MG63 (cell line): ENCODE data around the gene IFIT1B. TPM values are rescaled to one million over a fixed set of nuclear protein-coding genes. Genes with fewer than 3 reads are reported as not detected.
A peak's percentile ranks its signal among the peaks of the same experiment; 100 is the strongest.
"Not testable (repeated sequence)": the region's sequence is repeated elsewhere in the genome, so short reads cannot be mapped to it uniquely, and the experiment has no call there.

Experiments used
- DNase-seq: peaks from one replicate; pipeline ENCODE4 v3.0.0-alpha.2; 2020
- H3K27me3 ChIP-seq: fragments of 250-450 bp; sonication (Bioruptor Pico); 2 replicates; pipeline ENCODE4 v1.5.1; 2020; ENCODE audit warnings: mild to moderate bottlenecking, moderate library complexity
- H3K36me3 ChIP-seq: fragments of 250-450 bp; sonication (Bioruptor Pico); 2 replicates; pipeline ENCODE4 v1.5.1; 2020; ENCODE audit warnings: mild to moderate bottlenecking, moderate library complexity
- H3K4me3 ChIP-seq: fragments of 250-450 bp; sonication (Bioruptor Pico); 2 replicates; pipeline ENCODE4 v1.5.1; 2020; ENCODE audit warnings: mild to moderate bottlenecking, moderate library complexity
- H3K9me3 ChIP-seq: fragments of 250-450 bp; sonication (Bioruptor Pico); 2 replicates; pipeline ENCODE4 v1.5.1; 2020; ENCODE audit warnings: mild to moderate bottlenecking, moderate library complexity
- total RNA-seq: library from RNA; depleted of rRNA; stranded (reverse); fragments of >200 nt; shearing (Covaris generic); gene quantifications from 2 replicates; pipeline ENCODE4 v1.2.3, GENCODE V29; 2014; ENCODE audit warnings: low replicate concordance

IFIT1B gene
- total RNA-seq, 1 experiment from 2014 or later, result not detected

DNA sequence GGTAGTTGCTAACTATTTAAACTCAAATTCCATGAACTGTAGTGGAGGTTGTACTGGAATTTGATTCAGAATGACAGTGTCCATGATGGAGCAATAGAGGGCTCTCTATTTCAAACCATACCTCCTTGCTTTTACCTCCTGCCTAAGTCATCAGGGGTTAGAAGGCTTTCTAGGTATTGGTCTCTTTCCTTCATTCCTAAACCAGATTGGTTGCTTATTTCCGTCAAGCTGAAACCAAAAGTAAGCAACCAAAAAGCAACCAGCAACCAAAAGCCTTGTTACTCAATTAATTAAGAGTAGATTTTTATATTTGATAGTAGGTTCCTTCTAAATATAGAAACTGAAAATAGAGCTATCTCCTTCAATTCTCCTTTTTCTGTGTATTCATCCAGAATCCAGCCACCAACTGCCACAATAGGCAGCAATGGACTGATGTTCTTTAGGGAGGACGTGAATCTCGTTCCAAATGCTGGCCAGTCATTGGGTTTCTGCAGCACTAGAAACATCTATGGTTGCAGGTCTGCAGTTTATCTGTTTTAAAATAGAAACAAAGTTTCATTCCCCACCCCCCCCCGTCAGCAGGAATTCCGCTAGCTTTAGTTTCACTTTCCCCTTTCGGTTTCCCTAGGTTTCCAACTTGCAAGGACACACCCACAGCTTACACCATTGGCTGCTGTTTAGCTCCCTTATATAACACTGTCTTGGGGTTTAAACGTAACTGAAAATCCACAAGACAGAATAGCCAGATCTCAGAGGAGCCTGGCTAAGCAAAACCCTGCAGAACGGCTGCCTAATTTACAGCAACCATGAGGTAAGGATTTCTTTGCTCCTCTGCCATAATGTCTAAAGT, 14.3 kb downstream of the IFIT1B start, which contains the start of gene IFIT1:
Gene IFIT1 (plus strand): TSS at position 717 of the 850 bp plus-strand sequence. CDS start 90 bp downstream, at position 807.
- Histone ChIP-seq H3K9me3 (no peaks in the 10 kb centered on the region), H3K4me3 (peak within 1 kb of the TSS; percentile 65), H3K27me3 (no peaks in the 10 kb centered on the region), H3K36me3 (0 out of 2 replicates have a peak, but pooled peaks cover 3% of the 10 kb centered on the region)
- DNase-seq, result peak; percentile 62

DNA sequence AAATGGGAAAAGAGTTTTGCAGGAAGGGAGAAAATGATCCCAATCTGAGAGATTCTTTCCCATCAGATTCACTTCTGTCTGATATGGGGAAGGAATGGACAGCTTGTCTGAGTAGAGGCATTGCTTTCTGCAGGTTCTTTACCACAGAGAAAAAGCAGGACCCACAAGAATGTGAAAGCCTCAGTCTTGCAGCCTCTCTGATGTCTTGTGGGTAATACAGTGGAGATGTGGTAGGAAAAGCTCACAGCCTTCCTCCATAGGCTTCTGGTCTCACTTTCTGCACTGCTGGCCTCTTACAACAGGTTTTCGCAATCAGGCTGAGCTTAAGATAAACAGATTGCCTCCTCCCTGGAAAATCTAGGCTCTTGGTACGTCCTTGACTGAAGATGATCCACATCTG, 15.1 kb downstream of the IFIT1B start:
- peak; percentile 7 for DNase-seq
- Histone ChIP-seq H3K36me3 (0 out of 2 replicates have a peak, but pooled peaks cover 3% of the 10 kb centered on the region), H3K27me3 (no peaks in the 10 kb centered on the region), H3K9me3 (no peaks in the 10 kb centered on the region), H3K4me3 (peak overlapping the region; percentile 65)

DNA sequence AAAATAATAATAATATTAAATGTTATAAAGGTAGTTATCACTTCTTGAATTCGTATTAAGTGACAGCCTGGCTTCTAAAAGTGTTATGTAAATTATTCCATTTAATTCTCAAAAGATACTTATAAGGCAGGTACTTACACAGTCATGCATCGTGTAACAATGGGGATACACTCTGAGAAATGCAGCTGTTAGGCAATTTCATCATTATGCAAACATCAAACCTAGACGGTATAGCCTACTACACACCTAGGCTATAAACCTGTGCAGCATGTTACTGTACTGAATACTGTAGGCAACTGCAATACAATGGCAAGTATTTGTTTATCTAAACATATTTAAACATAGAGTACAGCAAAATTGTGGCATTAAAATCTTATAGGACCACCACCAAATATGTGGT, 16.0 kb downstream of the IFIT1B start:
- H3K36me3 ChIP-seq, result 0 out of 2 replicates have a peak, but pooled peaks cover 3% of the 10 kb centered on the region
- H3K27me3 ChIP-seq, result no peaks in the 10 kb centered on the region
- DNase-seq, result no peak
- peak overlapping the region; percentile 65 for H3K4me3 ChIP-seq
- H3K9me3 ChIP-seq, result no peaks in the 10 kb centered on the region

DNA sequence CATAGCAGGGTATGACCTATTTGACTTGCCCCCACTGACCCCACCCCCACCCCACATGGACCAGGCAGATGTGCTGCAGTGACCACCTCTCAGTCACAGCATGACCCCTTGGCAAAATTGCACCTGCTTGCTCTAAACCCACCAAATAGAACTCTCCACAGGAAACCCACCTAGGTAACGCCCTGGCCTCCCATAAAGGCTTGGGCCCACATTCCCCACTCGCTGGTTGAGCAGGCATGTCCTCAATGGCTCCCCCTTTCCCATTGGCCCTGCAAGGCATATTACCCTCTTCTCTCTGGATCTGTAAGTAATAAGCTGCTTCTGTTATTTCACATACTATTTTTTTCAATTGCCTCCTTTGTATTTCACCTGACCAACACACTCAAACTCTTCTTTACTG, 17.3 kb downstream of the IFIT1B start:
- Histone ChIP-seq H3K27me3 (no peaks in the 10 kb centered on the region), H3K4me3 (no peak overlapping the region), H3K36me3 (0 out of 2 replicates have a peak, but pooled peaks cover 3% of the 10 kb centered on the region), H3K9me3 (no peaks in the 10 kb centered on the region)
- no peak for DNase-seq

DNA sequence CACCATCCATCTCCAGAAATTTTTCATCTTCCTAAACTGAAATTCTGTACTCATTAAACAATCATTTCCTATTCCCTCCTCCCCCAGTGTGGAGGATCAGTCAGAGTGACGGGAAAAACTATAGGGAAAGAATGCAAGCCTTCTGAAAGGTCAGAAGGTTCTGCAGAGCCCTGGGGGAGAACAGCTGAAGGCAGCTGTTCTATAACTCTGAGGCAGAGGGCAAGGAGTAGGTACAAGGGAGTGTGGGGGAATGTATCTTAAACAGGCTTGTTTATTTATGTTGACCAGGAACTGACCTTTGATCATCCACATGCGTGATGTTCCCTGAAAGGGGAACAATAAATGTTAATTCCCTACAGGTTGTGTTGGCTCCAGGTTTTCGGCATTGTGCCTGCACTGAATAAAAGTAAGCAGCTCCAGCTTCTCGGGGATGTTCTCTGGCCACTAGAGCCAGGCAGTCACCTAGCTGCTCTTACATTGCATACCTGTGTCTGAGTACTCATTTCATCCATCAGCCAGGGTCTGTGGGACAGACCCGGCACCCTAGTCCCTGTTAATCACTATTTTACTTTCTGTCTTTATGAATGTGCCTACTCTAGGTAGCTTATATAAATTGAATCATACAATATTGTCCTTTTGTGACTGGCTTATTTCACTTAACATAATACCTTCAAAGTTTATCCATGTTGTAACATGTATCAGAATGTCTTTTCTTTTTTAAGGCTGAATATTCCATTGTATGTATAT, 20.3 kb downstream of the IFIT1B start:
- Histone ChIP-seq H3K4me3 (no peak overlapping the region), H3K36me3 (peaks cover 9% of the 10 kb centered on the region)
- peak; percentile 64 for DNase-seq

DNA sequence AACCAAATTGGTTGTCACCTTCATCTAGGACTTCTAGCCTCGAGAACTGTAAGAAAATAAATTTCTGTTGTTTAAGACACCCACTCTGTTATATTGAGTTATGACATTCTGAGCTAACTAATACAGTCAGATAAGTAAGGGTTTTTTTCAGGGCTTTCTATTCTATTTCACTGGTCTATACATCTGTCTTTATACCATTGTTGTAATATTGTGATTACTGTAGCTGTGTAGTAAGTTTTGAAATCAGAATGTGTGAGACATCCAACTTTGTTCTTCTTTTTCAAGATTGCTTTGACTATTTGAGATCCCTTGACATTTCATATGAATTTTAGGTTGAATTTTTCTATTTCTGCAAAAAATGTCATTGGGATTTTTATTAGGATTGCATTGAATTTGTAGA, 22.1 kb downstream of the IFIT1B start:
- no peak for DNase-seq
- Histone ChIP-seq H3K9me3 (no peaks in the 10 kb centered on the region), H3K27me3 (no peaks in the 10 kb centered on the region), H3K36me3 (peaks cover 10% of the 10 kb centered on the region), H3K4me3 (no peak overlapping the region)

More for the DNA sequence above, 20.3 kb downstream of the IFIT1B start:
- no peaks in the 10 kb centered on the region for H3K27me3 ChIP-seq
- H3K9me3 ChIP-seq, result no peaks in the 10 kb centered on the region

DNA sequence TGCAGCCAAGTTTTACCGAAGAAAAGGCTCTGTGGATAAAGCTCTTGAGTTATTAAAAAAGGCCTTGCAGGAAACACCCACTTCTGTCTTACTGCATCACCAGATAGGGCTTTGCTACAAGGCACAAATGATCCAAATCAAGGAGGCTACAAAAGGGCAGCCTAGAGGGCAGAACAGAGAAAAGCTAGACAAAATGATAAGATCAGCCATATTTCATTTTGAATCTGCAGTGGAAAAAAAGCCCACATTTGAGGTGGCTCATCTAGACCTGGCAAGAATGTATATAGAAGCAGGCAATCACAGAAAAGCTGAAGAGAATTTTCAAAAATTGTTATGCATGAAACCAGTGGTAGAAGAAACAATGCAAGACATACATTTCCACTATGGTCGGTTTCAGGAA, 25.2 kb downstream of the IFIT1B start:
- no peaks in the 10 kb centered on the region for H3K27me3 ChIP-seq
- no peaks in the 10 kb centered on the region for H3K9me3 ChIP-seq
- peaks cover 7% of the 10 kb centered on the region for H3K36me3 ChIP-seq
- H3K4me3 ChIP-seq, result no peak overlapping the region
- DNase-seq, result no peak

DNA sequence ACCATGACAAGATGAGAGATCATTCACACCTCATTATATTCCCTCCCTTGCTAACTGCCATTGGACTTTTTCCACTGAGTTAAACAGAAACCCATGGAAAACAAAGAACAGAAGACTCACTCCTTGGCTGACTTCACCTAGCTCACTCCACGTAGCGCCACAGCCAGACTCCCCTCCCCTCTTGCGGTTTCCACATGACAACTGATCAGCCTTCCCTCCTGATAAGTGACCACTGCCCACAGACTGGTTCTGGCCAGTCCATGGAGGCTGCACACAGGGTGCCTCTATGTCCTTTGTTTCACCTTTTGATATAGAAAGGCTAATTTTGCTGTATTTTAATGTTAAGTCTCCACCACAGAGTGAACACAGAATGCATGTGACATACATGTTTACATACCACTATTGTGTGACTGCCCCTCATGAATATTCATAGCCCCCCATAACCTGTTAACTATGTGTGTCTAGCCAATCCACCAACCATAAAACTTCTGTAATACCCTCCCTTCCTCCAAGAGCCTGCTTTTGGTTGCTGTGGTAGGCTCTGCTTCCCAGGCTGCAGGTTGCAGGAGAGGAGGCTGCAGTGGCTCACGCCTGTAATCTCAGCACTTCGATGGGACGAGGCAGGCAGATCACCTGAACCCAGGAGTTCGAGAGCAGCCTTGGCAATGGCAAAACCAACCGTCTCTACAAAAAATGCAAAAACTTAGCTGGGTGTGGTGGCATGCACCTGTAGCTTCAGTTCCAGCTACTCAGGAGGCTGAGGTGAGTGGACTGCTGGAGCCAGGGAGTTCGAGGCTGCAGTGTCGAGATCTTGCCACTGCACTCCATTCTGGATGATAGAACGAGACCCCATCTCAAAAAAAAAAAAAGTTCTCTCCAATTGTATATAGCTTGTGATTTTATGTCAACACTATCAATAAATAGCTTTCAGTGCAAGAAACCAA, 26.5 kb downstream of the IFIT1B start:
- no peaks in the 10 kb centered on the region for H3K27me3 ChIP-seq
- peaks cover 7% of the 10 kb centered on the region for H3K36me3 ChIP-seq
- DNase-seq, result no peak
- H3K9me3 ChIP-seq, result no peaks in the 10 kb centered on the region
- no peak overlapping the region for H3K4me3 ChIP-seq

DNA sequence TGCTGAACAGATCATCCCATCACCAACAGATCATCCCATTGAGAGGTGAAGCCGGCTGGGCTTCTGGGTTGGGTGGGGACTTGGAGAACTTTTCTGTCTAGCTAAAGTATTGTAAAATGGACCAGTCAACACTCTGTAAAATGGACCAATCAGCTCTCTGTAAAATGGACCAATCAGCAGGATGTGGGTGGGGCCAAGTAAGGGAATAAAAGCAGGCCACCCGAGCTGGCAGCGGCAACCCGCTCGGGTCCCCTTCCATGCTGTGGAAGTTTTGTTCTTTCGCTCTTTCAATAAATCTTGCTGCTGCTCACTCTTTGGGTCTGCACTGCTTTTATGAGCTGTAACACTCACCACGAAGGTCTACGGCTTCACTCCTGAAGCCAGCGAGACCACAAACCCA, 28.3 kb downstream of the IFIT1B start:
- not testable (repeated sequence) for H3K9me3 ChIP-seq, H3K36me3 ChIP-seq, DNase-seq, H3K27me3 ChIP-seq, H3K4me3 ChIP-seq

DNA sequence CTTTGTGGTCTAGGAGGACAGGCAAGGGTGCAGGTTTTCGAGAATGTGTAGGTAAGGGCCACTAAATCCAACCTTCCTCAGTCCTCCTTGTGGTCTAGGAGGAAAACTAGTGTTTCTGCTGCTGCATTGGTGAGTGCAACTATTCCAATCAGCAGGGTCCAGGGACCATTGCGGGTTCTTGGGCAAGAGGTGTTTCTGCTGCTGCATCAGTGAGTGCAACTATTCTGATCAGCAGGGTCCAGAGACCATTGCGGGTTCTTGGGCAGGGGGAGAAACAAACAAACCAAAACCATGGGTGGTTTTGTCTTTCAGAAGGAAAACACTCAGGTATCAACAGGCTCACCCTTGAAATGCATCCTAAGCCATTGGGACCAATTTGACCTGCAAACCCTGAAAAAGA, 29.9 kb downstream of the IFIT1B start:
- H3K36me3 ChIP-seq, DNase-seq, H3K4me3 ChIP-seq, H3K9me3 ChIP-seq, H3K27me3 ChIP-seq: not testable (repeated sequence)

DNA sequence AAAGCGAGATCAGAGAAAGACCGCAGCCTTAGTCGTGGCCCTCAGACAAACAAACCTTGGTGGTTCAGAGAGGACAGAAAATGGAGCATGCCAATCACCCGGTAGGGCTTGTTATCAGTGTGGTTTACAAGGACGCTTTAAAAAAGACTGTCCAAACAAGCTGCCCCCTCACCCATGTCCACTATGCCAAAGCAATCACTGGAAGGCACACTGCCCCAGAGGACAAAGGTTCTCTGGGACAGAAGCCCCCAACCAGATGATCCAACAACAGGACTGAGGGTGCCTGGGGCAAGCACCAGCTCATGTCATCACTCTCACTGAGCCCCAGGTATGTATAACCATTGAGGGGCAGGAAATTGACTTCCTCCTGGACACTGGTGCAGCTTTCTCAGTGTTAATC, 31.4 kb downstream of the IFIT1B start:
- H3K36me3 ChIP-seq, H3K4me3 ChIP-seq, H3K9me3 ChIP-seq, H3K27me3 ChIP-seq, DNase-seq: not testable (repeated sequence)

DNA sequence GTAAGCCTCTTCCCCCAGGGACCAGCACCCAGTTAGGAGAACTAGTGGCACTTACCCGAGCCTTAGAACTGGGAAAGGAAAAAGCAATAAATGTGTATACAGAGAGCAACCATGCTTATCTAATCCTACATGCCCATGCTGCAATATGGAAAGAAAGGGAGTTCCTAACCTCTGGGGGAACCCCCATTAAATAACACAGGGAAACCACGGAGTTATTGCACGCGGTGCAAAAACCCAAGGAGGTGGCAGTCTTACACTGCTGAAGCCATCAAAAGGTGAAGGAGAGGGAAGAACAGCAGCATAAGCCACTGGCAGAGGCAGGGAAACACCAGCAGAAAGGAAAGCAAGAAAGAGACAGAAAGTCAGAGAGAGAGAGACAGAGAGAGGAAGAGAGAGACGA, 32.7 kb downstream of the IFIT1B start:
- H3K36me3 ChIP-seq, H3K4me3 ChIP-seq: not testable (repeated sequence)

DNA sequence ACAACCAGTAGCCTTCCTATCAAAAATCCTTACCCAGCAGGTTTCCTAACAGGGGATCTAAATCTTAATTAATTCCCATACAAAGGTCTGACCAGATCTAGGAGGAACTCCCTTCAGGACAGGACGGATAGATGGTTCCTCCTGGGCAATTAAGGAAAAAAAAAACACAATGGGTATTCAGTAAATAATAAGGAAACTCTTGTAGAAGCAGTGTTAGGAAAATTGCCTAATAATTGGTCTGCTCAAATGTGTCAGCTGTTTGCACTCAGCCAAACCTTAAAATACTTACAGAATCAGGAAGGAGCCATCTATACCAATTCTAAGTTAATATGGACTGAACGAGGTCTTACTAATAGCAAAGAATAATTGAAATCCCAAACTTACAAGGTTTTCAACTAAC, 33.3 kb downstream of the IFIT1B start:
- DNase-seq, H3K27me3 ChIP-seq, H3K4me3 ChIP-seq, H3K36me3 ChIP-seq, H3K9me3 ChIP-seq: not testable (repeated sequence)

More for the DNA sequence above, 32.7 kb downstream of the IFIT1B start:
- DNase-seq, H3K9me3 ChIP-seq, H3K27me3 ChIP-seq: not testable (repeated sequence)

DNA sequence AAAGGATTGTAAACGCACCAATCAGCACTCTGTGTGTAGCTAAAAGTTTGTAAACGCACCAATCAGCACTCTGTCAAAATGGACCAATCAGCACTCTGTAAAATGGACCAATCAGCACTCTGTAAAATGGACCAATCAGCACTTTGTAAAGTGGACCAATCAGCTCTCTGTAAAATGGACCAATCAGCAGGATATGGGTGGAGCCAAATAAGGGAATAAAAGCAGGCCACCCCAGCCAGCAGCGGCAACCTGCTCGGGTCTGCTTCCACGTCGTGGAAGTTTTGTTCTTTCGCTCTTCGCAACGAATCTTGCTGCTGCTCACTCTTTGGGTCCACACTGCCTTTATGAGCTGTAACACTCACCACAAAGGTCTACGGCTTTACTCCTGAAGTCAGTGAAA, 34.4 kb downstream of the IFIT1B start:
- H3K27me3 ChIP-seq, H3K9me3 ChIP-seq, H3K4me3 ChIP-seq, H3K36me3 ChIP-seq, DNase-seq: not testable (repeated sequence)

DNA sequence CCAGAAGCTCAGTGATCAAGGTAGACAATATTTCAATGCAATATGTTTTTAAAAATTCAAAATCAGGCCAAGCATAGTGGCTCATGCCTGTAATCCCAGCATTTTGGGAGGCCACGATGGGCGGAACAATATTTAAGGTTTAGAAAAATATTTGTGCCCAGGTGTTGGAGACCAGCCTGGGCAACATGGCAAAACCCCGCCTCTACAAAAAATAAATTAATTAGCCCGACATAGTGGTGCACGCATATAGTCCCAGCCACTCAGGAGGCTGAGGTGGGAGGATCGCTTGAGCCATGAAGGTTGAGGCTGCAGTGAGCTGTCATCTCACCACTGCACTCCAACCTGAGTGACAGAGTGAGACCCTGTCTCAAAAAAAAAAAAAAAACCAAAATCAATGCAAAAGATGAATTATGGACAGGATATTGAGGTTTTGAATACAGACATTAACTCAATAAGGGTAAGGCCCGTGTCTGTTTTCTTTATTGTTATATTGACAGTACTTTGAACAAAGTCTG, 35.6 kb downstream of the IFIT1B start:
- no peak for DNase-seq
- Histone ChIP-seq H3K27me3 (no peaks in the 10 kb centered on the region), H3K36me3 (peaks cover 19% of the 10 kb centered on the region), H3K9me3 (no peaks in the 10 kb centered on the region), H3K4me3 (peak overlapping the region; percentile 70)

DNA sequence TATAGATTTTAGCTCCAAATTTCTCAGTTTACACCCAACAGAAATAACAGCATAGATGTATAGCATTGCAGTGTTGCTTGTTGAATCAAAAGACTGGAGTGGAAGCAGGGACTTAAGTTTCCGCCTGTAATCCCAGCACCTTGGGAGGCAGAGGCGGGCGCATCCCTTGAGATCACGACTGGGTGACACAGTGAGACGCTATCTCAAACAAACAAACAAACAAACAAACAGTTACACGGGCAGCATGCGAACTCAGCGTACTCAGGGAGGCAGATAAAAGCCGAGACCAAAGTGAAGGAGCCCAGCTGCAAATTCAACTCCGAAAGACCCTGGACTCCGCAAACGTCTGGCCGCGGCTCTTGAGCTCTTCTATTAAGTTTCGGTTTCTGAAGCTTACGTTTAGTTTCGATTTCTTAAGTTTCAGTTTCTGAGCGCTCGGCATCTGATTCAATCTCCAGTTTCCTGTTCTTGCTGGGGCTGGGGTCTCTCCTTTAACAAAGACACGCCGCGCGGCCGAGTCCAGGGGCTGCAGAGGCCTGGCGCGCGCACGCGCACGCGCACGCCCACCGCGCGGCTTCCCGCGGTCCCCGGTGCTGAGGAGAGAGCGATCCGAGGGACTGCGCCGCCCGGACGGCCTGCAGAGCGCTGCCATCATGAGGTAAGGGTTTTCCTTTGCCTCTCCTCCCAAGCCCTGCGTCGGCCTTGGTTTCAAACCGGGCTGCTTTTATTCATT, 36.5 kb downstream of the IFIT1B start, which contains the start of gene IFIT5:
Gene IFIT5 (plus strand): TSS at position 423 of the 733 bp plus-strand sequence. CDS start 231 bp downstream, at position 654.
- peak within 1 kb of the TSS; percentile 70 for H3K4me3 ChIP-seq
- H3K27me3 ChIP-seq, result no peaks in the 10 kb centered on the region
- peaks cover 26% of the 10 kb centered on the region for H3K36me3 ChIP-seq
- no peaks in the 10 kb centered on the region for H3K9me3 ChIP-seq
- DNase-seq, result peak; percentile 77
